Calu3 (cell line): ENCODE data around the gene TMEM184B. TPM values are rescaled to one million over a fixed set of nuclear protein-coding genes. Genes with fewer than 3 reads are reported as not detected.

ENCODE experiments used
- BruUV-seq: library from RNA; stranded (reverse); fragments of 400-500 nt; replicated peaks from 2 replicates; lab custom pipeline; 2021; lab: Mats Ljungman, UMichigan
- CTCF ChIA-PET: fragments of 300-600 bp; sonication (Branson Sonifier 250); formaldehyde crosslinking; loops from one replicate; lab custom pipeline; 2022; ENCODE audit warnings: antibody characterized with exemption; lab: Charles Lee
- DNase-seq: peaks from one replicate; pipeline ENCODE4 v3.0.0; 2022
- H3K27ac Mint-ChIP-seq: one replicate; pipeline ENCODE4 v1.8.0; 2022; ENCODE audit warnings: mixed read lengths; ENCODE audit not compliant: unreplicated experiment
- H3K27me3 Mint-ChIP-seq: one replicate; pipeline ENCODE4 v1.8.0; 2022; ENCODE audit warnings: mixed read lengths; ENCODE audit not compliant: unreplicated experiment
- H3K36me3 Mint-ChIP-seq: one replicate; pipeline ENCODE4 v1.8.0; 2022; ENCODE audit warnings: mild to moderate bottlenecking, moderate library complexity, mixed read lengths; ENCODE audit not compliant: insufficient read depth, unreplicated experiment
- H3K4me1 Mint-ChIP-seq: one replicate; pipeline ENCODE4 v1.8.0; 2022; ENCODE audit warnings: mild to moderate bottlenecking, low read depth, mixed read lengths; ENCODE audit not compliant: unreplicated experiment
- H3K4me3 Mint-ChIP-seq: one replicate; pipeline ENCODE4 v1.8.0; 2022; ENCODE audit warnings: mild to moderate bottlenecking, low read depth, moderate library complexity, mixed read lengths; ENCODE audit not compliant: unreplicated experiment
- H3K9me3 Mint-ChIP-seq: one replicate; pipeline ENCODE4 v1.8.0; 2022; ENCODE audit warnings: low read depth, mixed read lengths; ENCODE audit not compliant: unreplicated experiment
- intact Hi-C: fragments of 100-400 bp; cut with micrococcal nuclease; formaldehyde crosslinking; loops from one replicate; pipeline ENCODE4 v1.10.0; 2022; ENCODE audit not compliant: unreplicated experiment
- total RNA-seq: library from RNA; stranded (reverse); gene quantifications from 2 replicates; pipeline ENCODE4 v1.2.3, GENCODE V29; 2022
- TF ChIP-seq, protein P1 (sequence below): fragments of 200-600 bp; IDR thresholded peaks from one replicate; pipeline ENCODE4 v1.8.0; 2022; ENCODE audit warnings: antibody characterized with exemption; ENCODE audit not compliant: unreplicated experiment

The TMEM184B gene
- total RNA-seq, 1 experiment from 2014 or later, result 114 TPM

- no TSS peak for BruUV-seq
- no peak for DNase-seq
- no peaks in the 10 kb centered on the region for H3K27me3 Mint-ChIP-seq
- H3K27ac Mint-ChIP-seq, result no peak overlapping the region
- H3K4me1 Mint-ChIP-seq, result peaks cover 27% of the 10 kb centered on the region
- TF ChIP-seq, protein P1, sequence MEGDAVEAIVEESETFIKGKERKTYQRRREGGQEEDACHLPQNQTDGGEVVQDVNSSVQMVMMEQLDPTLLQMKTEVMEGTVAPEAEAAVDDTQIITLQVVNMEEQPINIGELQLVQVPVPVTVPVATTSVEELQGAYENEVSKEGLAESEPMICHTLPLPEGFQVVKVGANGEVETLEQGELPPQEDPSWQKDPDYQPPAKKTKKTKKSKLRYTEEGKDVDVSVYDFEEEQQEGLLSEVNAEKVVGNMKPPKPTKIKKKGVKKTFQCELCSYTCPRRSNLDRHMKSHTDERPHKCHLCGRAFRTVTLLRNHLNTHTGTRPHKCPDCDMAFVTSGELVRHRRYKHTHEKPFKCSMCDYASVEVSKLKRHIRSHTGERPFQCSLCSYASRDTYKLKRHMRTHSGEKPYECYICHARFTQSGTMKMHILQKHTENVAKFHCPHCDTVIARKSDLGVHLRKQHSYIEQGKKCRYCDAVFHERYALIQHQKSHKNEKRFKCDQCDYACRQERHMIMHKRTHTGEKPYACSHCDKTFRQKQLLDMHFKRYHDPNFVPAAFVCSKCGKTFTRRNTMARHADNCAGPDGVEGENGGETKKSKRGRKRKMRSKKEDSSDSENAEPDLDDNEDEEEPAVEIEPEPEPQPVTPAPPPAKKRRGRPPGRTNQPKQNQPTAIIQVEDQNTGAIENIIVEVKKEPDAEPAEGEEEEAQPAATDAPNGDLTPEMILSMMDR, result no peak
- no peaks in the 10 kb centered on the region for H3K9me3 Mint-ChIP-seq
- no peak overlapping the region for H3K4me3 Mint-ChIP-seq
- intact Hi-C loops, result no loop called here
- H3K36me3 Mint-ChIP-seq, result peaks cover 63% of the 10 kb centered on the region
- CTCF ChIA-PET, result interaction anchor here (0.7 kb wide), 1 partner anchor 202 kb away, joined by 5 read pairs; no protein-coding TSS in a partner anchor
These were observed 31.2 kb upstream of the TMEM184B start for GRCh38 chr22:38303974-38304373.

- no peaks in the 10 kb centered on the region for H3K9me3 Mint-ChIP-seq
- peaks cover 69% of the 10 kb centered on the region for H3K36me3 Mint-ChIP-seq
- peaks cover 27% of the 10 kb centered on the region for H3K4me1 Mint-ChIP-seq
- H3K4me3 Mint-ChIP-seq, result no peak overlapping the region
- no peaks in the 10 kb centered on the region for H3K27me3 Mint-ChIP-seq
- TF ChIP-seq, protein P1, result no peak
- CTCF ChIA-PET, result interaction anchor here (0.7 kb wide), 1 partner anchor 51 kb away, joined by 6 read pairs; no protein-coding TSS in a partner anchor
- H3K27ac Mint-ChIP-seq, result no peak overlapping the region
- DNase-seq, result no peak
- intact Hi-C loops, result no loop called here
- BruUV-seq, result no TSS peak
These were observed 30.1 kb upstream of the TMEM184B start for GRCh38 chr22:38302906-38303305.

DNA sequence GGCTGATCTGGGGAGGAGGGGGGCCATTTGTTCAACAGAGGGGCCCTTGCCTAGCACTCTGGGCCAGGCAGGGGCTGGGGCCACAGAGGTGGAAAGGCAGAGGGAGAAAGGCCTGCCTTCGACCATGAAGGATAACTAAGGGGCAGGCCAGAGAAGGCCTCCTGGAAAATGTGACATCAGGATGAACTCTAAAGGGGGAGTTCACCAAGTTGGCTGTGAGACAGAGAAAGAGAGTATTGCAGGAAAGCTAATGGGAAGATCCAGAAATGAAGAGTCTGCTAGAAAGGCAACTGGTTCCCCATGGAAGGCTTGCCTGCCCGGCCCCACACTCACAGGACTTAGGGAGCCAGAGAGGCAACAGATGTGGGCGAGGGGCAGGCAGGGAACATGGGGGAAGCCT lies 28.1 kb upstream of the TMEM184B start:
- H3K4me3 Mint-ChIP-seq, result no peak overlapping the region
- DNase-seq, result no peak
- TF ChIP-seq, protein P1, result no peak
- intact Hi-C loops, result no loop called here
- no peaks in the 10 kb centered on the region for H3K27me3 Mint-ChIP-seq
- no TSS peak for BruUV-seq
- H3K4me1 Mint-ChIP-seq, result peaks cover 23% of the 10 kb centered on the region
- CTCF ChIA-PET, result no interaction called here
- no peaks in the 10 kb centered on the region for H3K9me3 Mint-ChIP-seq
- peaks cover 75% of the 10 kb centered on the region for H3K36me3 Mint-ChIP-seq
- no peak overlapping the region for H3K27ac Mint-ChIP-seq

DNA sequence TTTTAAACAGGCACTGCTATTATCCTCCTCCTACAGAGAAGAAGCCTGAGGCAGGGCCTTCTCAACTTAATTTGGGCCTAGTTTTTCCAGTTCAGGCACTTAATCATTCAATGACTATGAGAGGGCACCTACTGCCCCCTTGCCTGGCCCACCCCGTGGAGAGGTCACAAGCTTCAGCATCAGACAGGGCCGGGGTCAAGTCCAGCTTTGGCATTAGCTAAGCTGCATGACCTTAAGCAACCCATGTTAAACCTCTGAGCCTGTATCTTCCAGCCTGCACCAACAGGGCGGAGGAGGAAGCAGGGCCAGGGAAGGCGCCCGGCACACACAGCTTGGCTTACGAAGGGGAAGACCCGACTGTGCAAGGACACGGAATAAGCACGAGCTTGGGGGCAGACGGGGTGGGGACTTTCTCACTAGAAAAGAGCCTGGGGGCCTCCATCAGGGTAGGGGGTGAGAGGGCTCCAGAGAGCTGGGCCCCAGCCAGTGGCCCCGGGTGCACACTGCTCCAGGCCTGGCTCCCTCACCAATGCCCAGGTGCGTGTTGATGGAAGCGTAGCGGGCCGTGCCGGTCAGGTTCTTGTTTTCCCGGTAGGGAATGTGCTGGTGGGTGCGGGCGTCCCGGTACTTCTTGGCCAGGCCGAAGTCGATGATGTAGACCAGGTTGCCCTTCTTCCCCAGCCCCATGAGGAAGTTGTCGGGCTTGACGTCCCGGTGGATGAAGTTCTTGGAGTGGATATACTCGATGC lies 27.6 kb upstream of the TMEM184B start:
- Mint-ChIP-seq H3K9me3 (no peaks in the 10 kb centered on the region), H3K27ac (no peak overlapping the region), H3K4me3 (no peak overlapping the region), H3K4me1 (peaks cover 18% of the 10 kb centered on the region), H3K36me3 (peaks cover 77% of the 10 kb centered on the region), H3K27me3 (no peaks in the 10 kb centered on the region)
- CTCF ChIA-PET, result no interaction called here
- intact Hi-C loops, result no loop called here
- BruUV-seq, result no TSS peak
- no peak for DNase-seq
- TF ChIP-seq, protein P1, result no peak
